PC-9 (cell line): ENCODE measurements around the gene SLC66A3.

Experiments used
- CTCF ChIP-seq: fragments of 200-600 bp; sonication (generic); conservative IDR thresholded peaks from 2 replicates; pipeline ENCODE4 v1.6.1; 2017; ENCODE audit warnings: mixed run types, antibody characterized with exemption, mild to moderate bottlenecking, moderate library complexity
- EZH2 ChIP-seq: fragments of 200-600 bp; sonication (generic); IDR thresholded peaks from 2 replicates; pipeline ENCODE4 v1.8.0; 2017; ENCODE audit warnings: antibody characterized with exemption, low read depth

DNA sequence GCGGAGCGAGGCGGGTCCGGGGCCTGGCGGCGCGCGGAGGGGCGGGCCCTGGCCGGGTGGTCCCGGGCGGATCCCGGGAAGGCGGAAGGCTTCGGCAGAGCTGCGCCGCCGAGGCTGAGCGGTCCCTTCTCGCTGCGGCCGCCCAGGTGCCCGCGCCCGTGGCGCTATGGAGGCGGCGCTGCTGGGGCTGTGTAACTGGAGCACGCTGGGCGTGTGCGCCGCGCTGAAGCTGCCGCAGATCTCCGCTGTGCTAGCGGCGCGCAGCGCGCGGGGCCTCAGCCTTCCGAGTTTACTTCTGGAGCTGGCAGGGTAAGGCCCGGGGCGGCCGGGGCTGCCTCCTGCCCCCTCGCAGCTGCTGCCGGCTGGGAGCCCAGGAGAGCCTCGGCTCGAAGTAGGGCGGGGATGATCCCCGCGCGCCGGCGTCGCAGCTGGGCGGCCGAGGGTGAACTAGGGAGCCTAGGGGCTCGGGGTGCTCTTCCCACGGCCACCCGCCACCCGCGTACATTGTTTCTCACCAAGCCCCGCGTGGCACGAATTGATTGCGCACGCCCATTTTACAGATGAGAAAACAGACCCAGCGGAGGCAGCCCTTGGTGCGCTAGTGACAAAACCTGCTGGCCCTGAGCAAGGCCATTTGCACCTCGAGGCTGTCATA, at the start of gene SLC66A3:
- TF ChIP-seq EZH2, result no peak
- no peak for TF ChIP-seq CTCF
